Measurements from ENCODE around the gene ATRNL1. TPM values are rescaled to one million over a fixed set of nuclear protein-coding genes. Genes with fewer than 3 reads are reported as not detected.

Gene ATRNL1
- total RNA-seq, 2 donors from 2014 or later = 0.37 to 2.9 TPM

DNA sequence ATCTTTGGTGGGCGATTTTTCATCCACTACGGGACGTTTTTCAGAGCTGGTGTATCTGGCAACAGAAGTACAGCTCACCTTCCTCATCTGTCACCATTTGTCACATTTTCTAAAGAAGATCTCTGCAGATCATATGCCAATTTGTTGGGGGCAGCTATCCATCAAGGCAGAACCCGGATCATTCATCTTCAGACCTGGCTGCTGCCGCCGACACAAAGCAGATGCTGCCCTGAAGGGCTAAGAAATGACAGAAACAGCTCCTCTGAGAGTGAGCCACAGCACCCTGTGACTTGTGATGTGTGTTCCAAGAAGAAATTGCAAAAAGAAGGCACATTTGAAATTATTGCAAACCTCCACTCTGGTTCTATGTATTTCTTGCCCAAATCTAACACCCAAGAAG is 888.9 kb downstream of the ATRNL1 start:
- H3K27me3 ChIP-seq = no peaks in the 10 kb centered on the region
- no peak overlapping the region for H3K9ac ChIP-seq (ENCODE audit: low read depth in 2 of 2, low read length in 2 of 2)
- TF ChIP-seq, protein P1, sequence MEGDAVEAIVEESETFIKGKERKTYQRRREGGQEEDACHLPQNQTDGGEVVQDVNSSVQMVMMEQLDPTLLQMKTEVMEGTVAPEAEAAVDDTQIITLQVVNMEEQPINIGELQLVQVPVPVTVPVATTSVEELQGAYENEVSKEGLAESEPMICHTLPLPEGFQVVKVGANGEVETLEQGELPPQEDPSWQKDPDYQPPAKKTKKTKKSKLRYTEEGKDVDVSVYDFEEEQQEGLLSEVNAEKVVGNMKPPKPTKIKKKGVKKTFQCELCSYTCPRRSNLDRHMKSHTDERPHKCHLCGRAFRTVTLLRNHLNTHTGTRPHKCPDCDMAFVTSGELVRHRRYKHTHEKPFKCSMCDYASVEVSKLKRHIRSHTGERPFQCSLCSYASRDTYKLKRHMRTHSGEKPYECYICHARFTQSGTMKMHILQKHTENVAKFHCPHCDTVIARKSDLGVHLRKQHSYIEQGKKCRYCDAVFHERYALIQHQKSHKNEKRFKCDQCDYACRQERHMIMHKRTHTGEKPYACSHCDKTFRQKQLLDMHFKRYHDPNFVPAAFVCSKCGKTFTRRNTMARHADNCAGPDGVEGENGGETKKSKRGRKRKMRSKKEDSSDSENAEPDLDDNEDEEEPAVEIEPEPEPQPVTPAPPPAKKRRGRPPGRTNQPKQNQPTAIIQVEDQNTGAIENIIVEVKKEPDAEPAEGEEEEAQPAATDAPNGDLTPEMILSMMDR (IDR thresholded peaks at IDR 0.05) = no peak
- DNase-seq = no peak
- H3K27ac ChIP-seq = no peak overlapping the region
- no peaks in the 10 kb centered on the region for H3K9me3 ChIP-seq
- H3K4me1 ChIP-seq = no peaks in the 10 kb centered on the region
- intact Hi-C loops (cut with DNase I) = no loop called here
- H3K4me3 ChIP-seq = no peak overlapping the region
- no peaks in the 10 kb centered on the region for H3K36me3 ChIP-seq

- Histone ChIP-seq H3K9me3 (no peaks in the 10 kb centered on the region), H3K4me1 (no peaks in the 10 kb centered on the region), H3K27me3 (no peaks in the 10 kb centered on the region), H3K27ac (no peak overlapping the region), H3K9ac (ENCODE audit: low read depth in 2 of 2, low read length in 2 of 2) (no peak overlapping the region), H3K36me3 (no peaks in the 10 kb centered on the region), H3K4me3 (no peak overlapping the region)
- intact Hi-C loops (cut with DNase I) = no loop called here
- no peak for DNase-seq
- TF ChIP-seq, protein P1 (IDR thresholded peaks at IDR 0.05) = no peak
These were observed 889.4 kb downstream of the ATRNL1 start for GRCh38 chr10:115982526-115982925.

GRCh38 chr10:115985786-115986185 is 892.6 kb downstream of the ATRNL1 start:
- no peak for DNase-seq
- H3K9me3 ChIP-seq = no peaks in the 10 kb centered on the region
- no peak overlapping the region for H3K4me3 ChIP-seq
- H3K4me1 ChIP-seq = no peaks in the 10 kb centered on the region
- no peak overlapping the region for H3K27ac ChIP-seq
- no peaks in the 10 kb centered on the region for H3K27me3 ChIP-seq
- TF ChIP-seq, protein P1 (IDR thresholded peaks at IDR 0.05) = no peak
- intact Hi-C loops (cut with DNase I) = no loop called here
- no peak overlapping the region for H3K9ac ChIP-seq (ENCODE audit: low read depth in 2 of 2, low read length in 2 of 2)
- no peaks in the 10 kb centered on the region for H3K36me3 ChIP-seq

- Histone ChIP-seq H3K4me1 (no peaks in the 10 kb centered on the region), H3K9ac (ENCODE audit: low read depth in 2 of 2, low read length in 2 of 2) (no peak overlapping the region), H3K27ac (no peak overlapping the region), H3K4me3 (no peak overlapping the region), H3K27me3 (no peaks in the 10 kb centered on the region), H3K36me3 (no peaks in the 10 kb centered on the region), H3K9me3 (no peaks in the 10 kb centered on the region)
- intact Hi-C loops (cut with DNase I) = no loop called here
- TF ChIP-seq, protein P1 (IDR thresholded peaks at IDR 0.05) = no peak
- DNase-seq = no peak
These were observed 895.2 kb downstream of the ATRNL1 start for GRCh38 chr10:115988380-115988779.

- TF ChIP-seq, protein P1 (IDR thresholded peaks at IDR 0.05) = no peak
- no peaks in the 10 kb centered on the region for H3K27me3 ChIP-seq
- H3K36me3 ChIP-seq = no peaks in the 10 kb centered on the region
- H3K27ac ChIP-seq = no peak overlapping the region
- intact Hi-C loops (cut with DNase I) = no loop called here
- no peak for DNase-seq
- no peak overlapping the region for H3K4me3 ChIP-seq
- H3K9me3 ChIP-seq = no peaks in the 10 kb centered on the region
- H3K9ac ChIP-seq (ENCODE audit: low read depth in 2 of 2, low read length in 2 of 2) = no peak overlapping the region
- H3K4me1 ChIP-seq = no peaks in the 10 kb centered on the region
These were observed 896.5 kb downstream of the ATRNL1 start for GRCh38 chr10:115989621-115990020.

Data from colonic mucosa (tissue), 4 donors.